HepG2 (cell line): ENCODE results near the gene MICA. TPM values are rescaled to one million over a fixed set of nuclear protein-coding genes. Genes with fewer than 3 reads are reported as not detected.

ENCODE experiments used
- ATF7-NPFF ChIP-seq: sonication (generic); formaldehyde crosslinking; IDR thresholded peaks from 2 replicates; pipeline ENCODE4 v1.8.1; 2023; ENCODE audit warnings: mild to moderate bottlenecking, low read depth, missing genetic modification reagents, moderate library complexity
- BCL3 ChIP-seq: sonication (generic); formaldehyde crosslinking; IDR thresholded peaks from 2 replicates; pipeline ENCODE4 v1.5.1; 2020; ENCODE audit warnings: mild to moderate bottlenecking, missing genetic modification reagents, moderate library complexity
- CBX2 ChIP-seq, 2 experiments: fragments of 200-600 bp in 1 of 2; sonication (generic); formaldehyde crosslinking in 1 of 2; IDR thresholded peaks; 2 replicates each; pipeline versions ENCODE4 v1.7.0 to v1.8.1; 2018 to 2022; ENCODE audit warnings: low read depth in 2 of 2, low read length in 1 of 2, mild to moderate bottlenecking in 1 of 2, missing genetic modification reagents in 1 of 2
- CREBL2 ChIP-seq: sonication (generic); formaldehyde crosslinking; IDR thresholded peaks from 2 replicates; pipeline ENCODE4 v1.8.1; 2023; ENCODE audit warnings: missing genetic modification reagents, mild to moderate bottlenecking, borderline replicate concordance
- FOXP1 ChIP-seq, 2 experiments: fragments of 450-650 bp in 1 of 2; IDR thresholded peaks; 2 replicates each; pipeline ENCODE4 v1.6.1; 2017 to 2018; ENCODE audit warnings: antibody characterized with exemption in 1 of 2
- GATAD2A ChIP-seq: IDR thresholded peaks from 2 replicates; pipeline ENCODE4 v1.6.1; 2016
- GLMP ChIP-seq: sonication (generic); formaldehyde crosslinking; IDR thresholded peaks from 2 replicates; pipeline ENCODE4 v1.9.0; 2021; ENCODE audit warnings: missing genetic modification reagents, mild to moderate bottlenecking, borderline replicate concordance
- HNF4A ChIP-seq: sonication (generic); formaldehyde crosslinking; IDR thresholded peaks from 2 replicates; pipeline ENCODE4 v1.4.0; 2020; ENCODE audit warnings: missing genetic modification reagents
- ISX ChIP-seq: sonication (generic); formaldehyde crosslinking; conservative IDR thresholded peaks from 2 replicates; pipeline ENCODE4 v1.5.0; 2020; ENCODE audit warnings: missing genetic modification reagents
- MXD4 ChIP-seq: IDR thresholded peaks from 2 replicates; pipeline ENCODE4 v1.6.1; 2016; ENCODE audit warnings: mild to moderate bottlenecking, missing biosample characterization, missing genetic modification reagents
- MYNN ChIP-seq: sonication (generic); formaldehyde crosslinking; IDR thresholded peaks from 2 replicates; pipeline ENCODE4 v1.4.0; 2020; ENCODE audit warnings: mild to moderate bottlenecking, low read depth, missing genetic modification reagents
- NCOR1 ChIP-seq: fragments of 200-600 bp; sonication (generic); IDR thresholded peaks from 2 replicates; pipeline ENCODE4 v1.7.0; 2017; ENCODE audit warnings: antibody characterized with exemption, low read length, borderline replicate concordance
- NFE2L1 ChIP-seq: sonication (generic); formaldehyde crosslinking; IDR thresholded peaks from 2 replicates; pipeline ENCODE4 v1.4.0; 2020; ENCODE audit warnings: missing genetic modification reagents, mild to moderate bottlenecking, borderline replicate concordance
- NR3C1 ChIP-seq: sonication (generic); formaldehyde crosslinking; IDR thresholded peaks from 2 replicates; pipeline ENCODE4 v1.4.0; 2020; ENCODE audit warnings: missing genetic modification reagents
- PCBP2 ChIP-seq: fragments of 200-400 bp; formaldehyde crosslinking; optimal IDR thresholded peaks from 2 replicates; pipeline ENCODE3; 2018; ENCODE audit warnings: low read length, low read depth; ENCODE audit not compliant: poor library complexity, severe bottlenecking
- RXRA ChIP-seq: sonication (generic); formaldehyde crosslinking; IDR thresholded peaks from 2 replicates; pipeline ENCODE4 v1.5.1; 2020; ENCODE audit warnings: missing genetic modification reagents
- SAFB2 ChIP-seq: sonication (generic); formaldehyde crosslinking; IDR thresholded peaks from 2 replicates; pipeline ENCODE4 v1.5.1; 2020; ENCODE audit warnings: missing genetic modification reagents, low read depth, mild to moderate bottlenecking, borderline replicate concordance
- SALL1 ChIP-seq: sonication (generic); formaldehyde crosslinking; IDR thresholded peaks from 2 replicates; pipeline ENCODE4 v1.8.0; 2022; ENCODE audit warnings: mild to moderate bottlenecking, missing genetic modification reagents
- TAF1 ChIP-seq: sonication (generic); formaldehyde crosslinking; IDR thresholded peaks from 2 replicates; pipeline ENCODE4 v1.4.0; 2020; ENCODE audit warnings: missing genetic modification reagents
- TEAD2 ChIP-seq: sonication (generic); formaldehyde crosslinking; IDR thresholded peaks from 2 replicates; pipeline ENCODE4 v1.9.0; 2021; ENCODE audit warnings: missing genetic modification reagents
- ZNF225 ChIP-seq: sonication (generic); formaldehyde crosslinking; IDR thresholded peaks from 2 replicates; pipeline ENCODE4 v1.4.0; 2020; ENCODE audit warnings: mild to moderate bottlenecking, missing genetic modification reagents
- ZNF362 ChIP-seq: sonication (generic); formaldehyde crosslinking; IDR thresholded peaks from 2 replicates; pipeline ENCODE4 v1.4.0; 2020; ENCODE audit warnings: missing genetic modification reagents, mild to moderate bottlenecking, borderline replicate concordance
- ZNF383 ChIP-seq: sonication (generic); formaldehyde crosslinking; IDR thresholded peaks from 2 replicates; pipeline ENCODE4 v1.4.0; 2020; ENCODE audit warnings: missing genetic modification reagents, mild to moderate bottlenecking, borderline replicate concordance
- ZNF44 ChIP-seq: sonication (generic); formaldehyde crosslinking; IDR thresholded peaks from 2 replicates; pipeline ENCODE4 v1.5.1; 2020; ENCODE audit warnings: mild to moderate bottlenecking, missing genetic modification reagents
- ZNF552 ChIP-seq: sonication (generic); formaldehyde crosslinking; IDR thresholded peaks from 2 replicates; pipeline ENCODE4 v1.9.0; 2022; ENCODE audit warnings: missing genetic modification reagents, mild to moderate bottlenecking, borderline replicate concordance
- ZNF709 ChIP-seq: sonication (generic); formaldehyde crosslinking; IDR thresholded peaks from 2 replicates; pipeline ENCODE4 v1.5.0; 2020; ENCODE audit warnings: mild to moderate bottlenecking, missing genetic modification reagents
- ZNF746 ChIP-seq: sonication (generic); formaldehyde crosslinking; IDR thresholded peaks from 2 replicates; pipeline ENCODE4 v1.8.0; 2022; ENCODE audit warnings: mild to moderate bottlenecking, missing genetic modification reagents
- ZNF772 ChIP-seq: sonication (generic); formaldehyde crosslinking; IDR thresholded peaks from 2 replicates; pipeline ENCODE4 v1.5.0; 2020; ENCODE audit warnings: mild to moderate bottlenecking, missing genetic modification reagents
- ZNF816 ChIP-seq: sonication (generic); formaldehyde crosslinking; IDR thresholded peaks from 2 replicates; pipeline ENCODE4 v1.8.0; 2022; ENCODE audit warnings: missing genetic modification reagents, mild to moderate bottlenecking, borderline replicate concordance
- polyA plus RNA-seq, 8 experiments: library from polyadenylated mRNA; depleted of rRNA in 3 of 8; stranded (reverse) in 7 of 8; unstranded in 1 of 8; fragments of >200 nt; fragmentation: Illumina TruSeq in 4 of 8; extraction: Trizol in 4 of 8; gene quantifications; 2 replicates each; pipeline versions ENCODE4 v1.2.1 to v1.2.3, GENCODE V29; 2011 to 2016; ENCODE audit warnings: low read depth in 4 of 8, missing spikeins in 1 of 8, mixed read lengths in 1 of 8; ENCODE audit not compliant: insufficient read depth in 1 of 8
- total RNA-seq, 5 experiments: library from RNA; depleted of rRNA; stranded (reverse); fragments of >200 nt; fragmentation: Illumina TruSeq; extraction: Trizol; gene quantifications; 2 replicates each; pipeline ENCODE4 v1.2.3, GENCODE V29; 2016; ENCODE audit warnings: low read depth in 1 of 5

MICA gene
- total and polyA plus RNA-seq, 2 of the 13 experiments (the other 11 are each of a cell fraction or from before 2014, with no cell fraction given), result 21.6 to 38.1 TPM

- TF ChIP-seq ZNF383 (CRISPR knock-in tag) (no peak), ZNF225 (no peak), HNF4A (CRISPR knock-in tag) (peak; percentile 80), ZNF816 (no peak), ZNF552 (no peak), NR3C1 (CRISPR knock-in tag) (no peak), CBX2 (IDR thresholded peaks at IDR 0.05; ENCODE audit: low read depth, low read length) (no peak), CBX2 (CRISPR knock-in tag; IDR thresholded peaks at IDR 0.05; ENCODE audit: low read depth) (no peak), ISX (CRISPR knock-in tag) (no peak), ZNF362 (CRISPR knock-in tag) (no peak), ZNF709 (no peak), ZNF44 (CRISPR knock-in tag) (no peak), SAFB2 (CRISPR knock-in tag) (no peak), NCOR1 (peak; percentile 54), CREBL2 (CRISPR knock-in tag) (no peak), TAF1 (CRISPR knock-in tag) (no peak), TEAD2 (CRISPR knock-in tag) (no peak), MYNN (CRISPR knock-in tag) (no peak), GLMP (no peak), BCL3 (CRISPR knock-in tag) (no peak), NFE2L1 (CRISPR knock-in tag) (no peak), ZNF772 (CRISPR knock-in tag) (no peak), GATAD2A (CRISPR knock-in tag) (peak; percentile 18; the same call in 1 of the 2 replicates), ATF7-NPFF (CRISPR knock-in tag) (no peak), PCBP2 (no peak), RXRA (CRISPR knock-in tag) (no peak), FOXP1 (IDR thresholded peaks at IDR 0.05) (no peak), FOXP1 (CRISPR knock-in tag; IDR thresholded peaks at IDR 0.05) (no peak), SALL1 (CRISPR knock-in tag) (peak; percentile 41; the same call in 1 of the 2 replicates), MXD4 (CRISPR knock-in tag) (no peak), ZNF746 (CRISPR knock-in tag) (no peak)
Measured at GRCh38 chr6:31378062-31378720, 25.2 kb upstream of the MICA start (continued).
